Karpas-422 (cell line): ENCODE measurements around the gene HNRNPUL1. TPM values are rescaled to one million over a fixed set of nuclear protein-coding genes. Genes with fewer than 3 reads are reported as not detected.
A peak's percentile ranks its signal among the peaks of the same experiment; 100 is the strongest.
"Not testable (repeated sequence)": the region's sequence is repeated elsewhere in the genome, so short reads cannot be mapped to it uniquely, and the experiment has no call there.

Source experiments
- DNase-seq: peaks from one replicate; pipeline ENCODE4 v3.0.0-alpha.2; 2015
- H2AFZ ChIP-seq: fragments of 200-600 bp; sonication (generic); 2 replicates; pipeline ENCODE4 v1.6.1; 2014; ENCODE audit warnings: antibody characterized with exemption, low read length, mixed read lengths
- H3K27ac ChIP-seq: fragments of 200-600 bp; sonication (generic); 2 replicates; pipeline ENCODE4 v1.5.1; 2014; ENCODE audit warnings: mild to moderate bottlenecking, low read length, moderate library complexity
- H3K27me3 ChIP-seq: fragments of 200-600 bp; sonication (generic); 2 replicates; pipeline ENCODE4 v1.6.1; 2014; ENCODE audit warnings: low read length, mixed read lengths
- H3K36me3 ChIP-seq: fragments of 200-600 bp; sonication (generic); 2 replicates; pipeline ENCODE4 v1.6.1; 2014; ENCODE audit warnings: low read length, mixed read lengths; ENCODE audit not compliant: insufficient read depth
- H3K4me1 ChIP-seq: fragments of 200-600 bp; sonication (generic); 2 replicates; pipeline ENCODE4 v1.6.1; 2014; ENCODE audit warnings: mild to moderate bottlenecking, low read length, mixed read lengths
- H3K4me2 ChIP-seq: fragments of 200-600 bp; sonication (generic); 2 replicates; pipeline ENCODE4 v1.6.1; 2014; ENCODE audit warnings: low read length, low read depth, mild to moderate bottlenecking; ENCODE audit not compliant: poor library complexity, severe bottlenecking
- H3K4me3 ChIP-seq: fragments of 200-600 bp; sonication (generic); 2 replicates; pipeline ENCODE4 v1.5.1; 2014; ENCODE audit warnings: mild to moderate bottlenecking, antibody characterized with exemption, low read length, mixed read lengths
- H3K79me2 ChIP-seq: fragments of 200-600 bp; sonication (generic); 2 replicates; pipeline ENCODE4 v1.6.1; 2014; ENCODE audit warnings: mild to moderate bottlenecking, low read length, mixed read lengths
- H3K9ac ChIP-seq: fragments of 200-600 bp; sonication (generic); 2 replicates; pipeline ENCODE4 v1.6.0; 2014; ENCODE audit warnings: low read length
- H3K9me2 ChIP-seq: fragments of 200-600 bp; sonication (generic), shearing (Covaris generic); replicated peaks from 2 replicates; pipeline ENCODE4 v1.6.0; 2014; ENCODE audit warnings: mild to moderate bottlenecking, low read length, moderate library complexity; ENCODE audit not compliant: insufficient read depth
- H3K9me3 ChIP-seq: fragments of 300-700, 200-600 bp; sonication (generic); 2 replicates; pipeline ENCODE4 v1.6.1; 2014; ENCODE audit warnings: low read length, mixed read lengths
- H4K20me1 ChIP-seq: fragments of 200-600 bp; sonication (generic); 2 replicates; pipeline ENCODE4 v1.6.1; 2014; ENCODE audit warnings: mild to moderate bottlenecking, antibody characterized with exemption, low read length, low read depth; ENCODE audit not compliant: insufficient read depth
- total RNA-seq: library from RNA; depleted of rRNA; stranded (reverse); fragments of >200 nt; shearing (Covaris generic); gene quantifications from 2 replicates; pipeline ENCODE4 v1.2.3, GENCODE V29; 2014; ENCODE audit warnings: low replicate concordance

HNRNPUL1 gene
- total RNA-seq, 1 experiment from 2014 or later = 99.4 TPM

GRCh38 chr19:41276231-41276630 is 12.1 kb downstream of the HNRNPUL1 start:
- Histone ChIP-seq H4K20me1 (peaks cover 8% of the 10 kb centered on the region; the same call in 1 of the 2 replicates), H3K9ac (no peak overlapping the region), H3K4me1 (no peaks in the 10 kb centered on the region), H3K36me3 (peaks cover 91% of the 10 kb centered on the region), H3K4me2 (no peak overlapping the region), H3K9me3 (no peaks in the 10 kb centered on the region), H3K9me2 (no peaks in the 10 kb centered on the region), H2AFZ (no peak overlapping the region), H3K79me2 (peaks cover 34% of the 10 kb centered on the region), H3K4me3 (no peak overlapping the region), H3K27me3 (no peaks in the 10 kb centered on the region), H3K27ac (no peak overlapping the region)
- no peak for DNase-seq

- H3K9ac ChIP-seq = no peak overlapping the region
- peaks cover 5% of the 10 kb centered on the region; the same call in 1 of the 2 replicates for H4K20me1 ChIP-seq
- H3K4me2 ChIP-seq = no peak overlapping the region
- no peak overlapping the region for H2AFZ ChIP-seq
- no peaks in the 10 kb centered on the region for H3K9me3 ChIP-seq
- no peaks in the 10 kb centered on the region for H3K27me3 ChIP-seq
- no peaks in the 10 kb centered on the region for H3K9me2 ChIP-seq
- peaks cover 31% of the 10 kb centered on the region for H3K79me2 ChIP-seq
- H3K36me3 ChIP-seq = peaks cover 81% of the 10 kb centered on the region
- no peak overlapping the region for H3K4me3 ChIP-seq
- H3K27ac ChIP-seq = no peak overlapping the region
- no peak for DNase-seq
- no peaks in the 10 kb centered on the region for H3K4me1 ChIP-seq
Measured at GRCh38 chr19:41278478-41278877, 14.3 kb downstream of the HNRNPUL1 start.

DNA sequence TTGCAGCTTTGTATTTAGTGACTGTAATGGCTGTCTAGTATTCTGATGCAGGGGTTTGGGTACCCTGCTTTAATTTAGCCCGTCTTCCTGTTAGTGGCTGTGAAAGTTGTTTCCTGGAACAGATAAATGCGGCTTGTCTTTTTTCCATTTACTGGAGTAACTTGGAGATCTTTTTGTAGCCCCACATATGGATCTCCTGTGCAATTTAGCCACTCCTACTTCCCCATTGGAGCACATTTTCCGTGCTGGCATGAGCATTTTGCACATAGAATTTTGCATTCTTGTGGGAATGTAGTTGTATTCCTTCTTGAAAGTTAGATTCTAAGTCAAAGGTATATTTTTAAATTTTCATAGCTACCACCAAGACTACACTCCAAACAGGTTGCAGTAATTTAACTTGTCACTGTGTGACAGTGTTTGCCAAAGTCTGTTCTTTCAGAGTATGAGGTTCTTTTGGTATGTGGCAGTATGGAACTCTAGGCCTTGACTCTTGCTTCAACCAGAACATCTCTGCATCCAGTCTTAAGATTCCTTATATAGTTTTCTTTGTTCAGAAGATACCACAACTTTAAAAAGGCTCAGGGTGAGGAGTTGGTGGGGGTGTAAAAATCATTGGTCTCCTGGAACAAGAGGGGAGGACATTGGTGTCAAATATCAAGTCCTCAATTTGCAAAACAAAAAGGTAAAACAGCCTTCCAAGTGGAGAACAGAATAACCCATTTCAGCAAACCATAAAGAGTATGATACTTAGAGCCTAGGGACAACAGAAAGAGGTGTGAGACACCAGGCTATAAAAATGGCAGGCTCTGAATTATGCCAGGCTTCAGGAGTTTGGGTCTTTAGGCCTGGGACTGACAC is 24.7 kb downstream of the HNRNPUL1 start:
- H4K20me1 ChIP-seq = 0 out of 2 replicates have a peak, but pooled peaks cover 12% of the 10 kb centered on the region
- no peaks in the 10 kb centered on the region for H3K9me3 ChIP-seq
- no peak overlapping the region for H3K9ac ChIP-seq
- H2AFZ ChIP-seq = no peak overlapping the region
- H3K27me3 ChIP-seq = no peaks in the 10 kb centered on the region
- H3K36me3 ChIP-seq = peaks cover 69% of the 10 kb centered on the region
- H3K4me1 ChIP-seq = peaks cover 17% of the 10 kb centered on the region
- no peaks in the 10 kb centered on the region for H3K9me2 ChIP-seq
- H3K79me2 ChIP-seq = peaks cover 31% of the 10 kb centered on the region
- DNase-seq = no peak
- no peak overlapping the region; the same call in 1 of the 2 replicates for H3K4me3 ChIP-seq
- peak overlapping the region; percentile 29 for H3K27ac ChIP-seq
- H3K4me2 ChIP-seq = peak overlapping the region; percentile 30

GRCh38 chr19:41289814-41290213 is 25.6 kb downstream of the HNRNPUL1 start:
- DNase-seq, H3K9me2 ChIP-seq, H3K4me2 ChIP-seq, H3K27me3 ChIP-seq, H3K9ac ChIP-seq, H3K9me3 ChIP-seq, H3K27ac ChIP-seq, H2AFZ ChIP-seq, H3K4me3 ChIP-seq: not testable (repeated sequence)
- H4K20me1 ChIP-seq = 0 out of 2 replicates have a peak, but pooled peaks cover 12% of the 10 kb centered on the region
- H3K36me3 ChIP-seq = peaks cover 73% of the 10 kb centered on the region
- peaks cover 18% of the 10 kb centered on the region for H3K4me1 ChIP-seq
- H3K79me2 ChIP-seq = peaks cover 31% of the 10 kb centered on the region

DNA sequence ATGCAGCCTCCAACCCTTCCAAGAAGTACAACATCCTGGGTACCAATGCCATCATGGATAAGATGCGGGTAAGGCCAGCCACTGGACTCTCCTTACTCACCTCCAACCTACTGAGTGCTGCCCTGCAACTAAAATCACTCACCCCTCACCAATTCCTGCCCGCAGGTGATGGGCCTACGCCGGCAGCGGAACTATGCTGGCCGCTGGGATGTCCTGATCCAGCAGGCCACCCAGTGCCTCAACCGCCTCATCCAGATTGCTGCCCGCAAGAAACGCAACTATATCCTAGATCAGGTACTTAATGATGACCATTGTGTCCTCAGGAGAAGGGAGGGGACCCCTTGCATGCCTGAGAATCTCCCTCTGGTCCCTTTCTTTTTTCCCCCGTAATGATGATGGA is 30.2 kb downstream of the HNRNPUL1 start:
- Histone ChIP-seq H3K36me3 (peaks cover 70% of the 10 kb centered on the region), H2AFZ (no peak overlapping the region), H3K9me2 (no peaks in the 10 kb centered on the region), H3K27ac (no peak overlapping the region), H3K27me3 (no peaks in the 10 kb centered on the region), H3K4me1 (peaks cover 39% of the 10 kb centered on the region), H3K9ac (no peak overlapping the region), H3K4me2 (no peak overlapping the region), H3K9me3 (no peaks in the 10 kb centered on the region), H3K79me2 (peaks cover 32% of the 10 kb centered on the region), H3K4me3 (no peak overlapping the region), H4K20me1 (0 out of 2 replicates have a peak, but pooled peaks cover 5% of the 10 kb centered on the region)
- no peak for DNase-seq

DNA sequence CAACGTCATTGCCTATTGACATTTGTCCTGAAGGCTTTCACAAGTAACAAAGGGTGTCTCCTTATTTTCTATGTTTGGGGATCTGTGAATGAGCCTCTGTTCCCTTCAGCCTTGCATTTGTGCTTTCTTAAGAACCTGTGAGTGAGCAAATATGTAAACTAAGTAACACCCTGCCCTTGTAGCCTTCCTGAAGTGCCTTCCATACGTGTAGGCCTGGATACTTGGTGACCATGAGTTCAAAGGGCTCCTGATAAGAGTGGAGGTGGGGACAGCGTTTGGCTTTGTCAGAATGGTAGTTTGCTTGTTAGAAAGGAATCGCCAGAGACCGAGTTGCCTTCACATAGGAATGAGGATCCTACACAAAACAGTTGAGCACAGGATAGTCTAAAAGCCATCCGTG is 31.3 kb downstream of the HNRNPUL1 start:
- H3K4me3 ChIP-seq = no peak overlapping the region
- no peaks in the 10 kb centered on the region for H3K27me3 ChIP-seq
- H3K9me2 ChIP-seq = no peaks in the 10 kb centered on the region
- no peak overlapping the region for H3K4me2 ChIP-seq
- H3K36me3 ChIP-seq = peaks cover 71% of the 10 kb centered on the region
- H2AFZ ChIP-seq = no peak overlapping the region
- no peak for DNase-seq
- H3K9ac ChIP-seq = no peak overlapping the region
- H3K79me2 ChIP-seq = peaks cover 30% of the 10 kb centered on the region
- H3K9me3 ChIP-seq = no peaks in the 10 kb centered on the region
- peaks cover 38% of the 10 kb centered on the region for H3K4me1 ChIP-seq
- no peaks in the 10 kb centered on the region; the same call in 1 of the 2 replicates for H4K20me1 ChIP-seq
- H3K27ac ChIP-seq = no peak overlapping the region

GRCh38 chr19:41296433-41296871 is 32.3 kb downstream of the HNRNPUL1 start:
- H3K4me1 ChIP-seq = peaks cover 38% of the 10 kb centered on the region
- H3K4me2 ChIP-seq = peak overlapping the region; percentile 17
- H3K79me2 ChIP-seq = peaks cover 30% of the 10 kb centered on the region
- H4K20me1 ChIP-seq = no peaks in the 10 kb centered on the region; the same call in 1 of the 2 replicates
- no peaks in the 10 kb centered on the region for H3K27me3 ChIP-seq
- peak overlapping the region; percentile 80 for H3K27ac ChIP-seq
- peaks cover 74% of the 10 kb centered on the region for H3K36me3 ChIP-seq
- H3K4me3 ChIP-seq = no peak overlapping the region
- no peak overlapping the region for H2AFZ ChIP-seq
- peak overlapping the region; percentile 47; the same call in 1 of the 2 replicates for H3K9ac ChIP-seq
- H3K9me3 ChIP-seq = no peaks in the 10 kb centered on the region
- no peaks in the 10 kb centered on the region for H3K9me2 ChIP-seq
- no peak for DNase-seq

- H2AFZ ChIP-seq = no peak overlapping the region
- no peaks in the 10 kb centered on the region for H3K27me3 ChIP-seq
- 0 out of 2 replicates have a peak overlapping the region, but pooled peaks have one; percentile 9 for H3K4me3 ChIP-seq
- peak overlapping the region; percentile 44 for H3K4me2 ChIP-seq
- peaks cover 67% of the 10 kb centered on the region for H3K36me3 ChIP-seq
- H3K4me1 ChIP-seq = peaks cover 38% of the 10 kb centered on the region
- H3K9ac ChIP-seq = peak overlapping the region; percentile 47
- peak overlapping the region; percentile 80 for H3K27ac ChIP-seq
- H3K79me2 ChIP-seq = peaks cover 30% of the 10 kb centered on the region
- no peaks in the 10 kb centered on the region for H3K9me2 ChIP-seq
- no peaks in the 10 kb centered on the region for H3K9me3 ChIP-seq
- H4K20me1 ChIP-seq = no peaks in the 10 kb centered on the region; the same call in 1 of the 2 replicates
- DNase-seq = peak; percentile 73
Measured at GRCh38 chr19:41297628-41298347, 33.6 kb downstream of the HNRNPUL1 start.
